Ishikawa (cell line): ENCODE measurements around the gene CHCHD6.

ENCODE experiments used
- CREB1 ChIP-seq: IDR thresholded peaks from 2 replicates; pipeline ENCODE4 v1.6.1; 2012; ENCODE audit warnings: low read depth
- EP300 ChIP-seq: IDR thresholded peaks from 2 replicates; pipeline ENCODE4 v1.6.1; 2012; ENCODE audit warnings: borderline replicate concordance
- NFIC ChIP-seq: IDR thresholded peaks from 2 replicates; pipeline ENCODE4 v1.6.1; 2012
- RAD21 ChIP-seq: IDR thresholded peaks from 2 replicates; pipeline ENCODE4 v1.6.1; 2012; ENCODE audit warnings: low read depth
- TAF1 ChIP-seq: IDR thresholded peaks from 2 replicates; pipeline ENCODE4 v1.6.1; 2012; ENCODE audit warnings: low read depth, mild to moderate bottlenecking
- TCF12 ChIP-seq: IDR thresholded peaks from 2 replicates; pipeline ENCODE4 v1.6.1; 2012; ENCODE audit warnings: low read depth
- TEAD4 ChIP-seq: IDR thresholded peaks from 2 replicates; pipeline ENCODE4 v1.6.1; 2012
- TF ChIP-seq, protein P1 (sequence below): IDR thresholded peaks from 2 replicates; pipeline ENCODE4 v1.6.1; 2012; ENCODE audit warnings: low read depth, mild to moderate bottlenecking
- TF ChIP-seq, protein P2 (sequence below): IDR thresholded peaks from 2 replicates; pipeline ENCODE4 v1.6.1; 2012

DNA sequence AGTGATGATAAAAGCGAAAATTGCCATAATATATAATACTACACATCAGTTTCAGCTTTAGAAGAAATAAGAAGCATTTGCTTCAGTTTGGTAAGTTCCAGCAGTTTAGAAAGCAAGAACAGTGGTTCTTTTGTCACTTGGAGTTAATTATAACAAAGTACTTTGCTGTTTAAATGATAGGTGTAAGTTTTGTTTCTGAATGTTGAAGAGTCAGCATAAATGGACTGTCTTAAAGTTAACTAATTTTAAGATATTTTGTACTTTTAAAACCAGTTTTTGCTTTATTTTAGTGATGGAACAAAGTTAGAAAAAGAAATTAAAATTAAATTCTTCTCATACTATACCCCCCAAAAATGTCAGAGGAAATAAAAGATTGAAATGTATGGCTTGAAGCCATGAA lies 24.6 kb downstream of the CHCHD6 start:
- no peak for TF ChIP-seq EP300
- TF ChIP-seq TCF12, result no peak
- TF ChIP-seq RAD21, result no peak
- TF ChIP-seq, protein P1, sequence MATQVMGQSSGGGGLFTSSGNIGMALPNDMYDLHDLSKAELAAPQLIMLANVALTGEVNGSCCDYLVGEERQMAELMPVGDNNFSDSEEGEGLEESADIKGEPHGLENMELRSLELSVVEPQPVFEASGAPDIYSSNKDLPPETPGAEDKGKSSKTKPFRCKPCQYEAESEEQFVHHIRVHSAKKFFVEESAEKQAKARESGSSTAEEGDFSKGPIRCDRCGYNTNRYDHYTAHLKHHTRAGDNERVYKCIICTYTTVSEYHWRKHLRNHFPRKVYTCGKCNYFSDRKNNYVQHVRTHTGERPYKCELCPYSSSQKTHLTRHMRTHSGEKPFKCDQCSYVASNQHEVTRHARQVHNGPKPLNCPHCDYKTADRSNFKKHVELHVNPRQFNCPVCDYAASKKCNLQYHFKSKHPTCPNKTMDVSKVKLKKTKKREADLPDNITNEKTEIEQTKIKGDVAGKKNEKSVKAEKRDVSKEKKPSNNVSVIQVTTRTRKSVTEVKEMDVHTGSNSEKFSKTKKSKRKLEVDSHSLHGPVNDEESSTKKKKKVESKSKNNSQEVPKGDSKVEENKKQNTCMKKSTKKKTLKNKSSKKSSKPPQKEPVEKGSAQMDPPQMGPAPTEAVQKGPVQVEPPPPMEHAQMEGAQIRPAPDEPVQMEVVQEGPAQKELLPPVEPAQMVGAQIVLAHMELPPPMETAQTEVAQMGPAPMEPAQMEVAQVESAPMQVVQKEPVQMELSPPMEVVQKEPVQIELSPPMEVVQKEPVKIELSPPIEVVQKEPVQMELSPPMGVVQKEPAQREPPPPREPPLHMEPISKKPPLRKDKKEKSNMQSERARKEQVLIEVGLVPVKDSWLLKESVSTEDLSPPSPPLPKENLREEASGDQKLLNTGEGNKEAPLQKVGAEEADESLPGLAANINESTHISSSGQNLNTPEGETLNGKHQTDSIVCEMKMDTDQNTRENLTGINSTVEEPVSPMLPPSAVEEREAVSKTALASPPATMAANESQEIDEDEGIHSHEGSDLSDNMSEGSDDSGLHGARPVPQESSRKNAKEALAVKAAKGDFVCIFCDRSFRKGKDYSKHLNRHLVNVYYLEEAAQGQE, result no peak
- TF ChIP-seq TEAD4, result no peak
- no peak for TF ChIP-seq TAF1
- TF ChIP-seq NFIC, result no peak
- TF ChIP-seq, protein P2, sequence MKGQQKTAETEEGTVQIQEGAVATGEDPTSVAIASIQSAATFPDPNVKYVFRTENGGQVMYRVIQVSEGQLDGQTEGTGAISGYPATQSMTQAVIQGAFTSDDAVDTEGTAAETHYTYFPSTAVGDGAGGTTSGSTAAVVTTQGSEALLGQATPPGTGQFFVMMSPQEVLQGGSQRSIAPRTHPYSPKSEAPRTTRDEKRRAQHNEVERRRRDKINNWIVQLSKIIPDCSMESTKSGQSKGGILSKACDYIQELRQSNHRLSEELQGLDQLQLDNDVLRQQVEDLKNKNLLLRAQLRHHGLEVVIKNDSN, result no peak
- no peak for TF ChIP-seq CREB1
